HG02852 (cell line): ENCODE results near the gene IFI6.
"Not testable (repeated sequence)": the region's sequence is repeated elsewhere in the genome, so short reads cannot be mapped to it uniquely, and the experiment has no call there.

ENCODE experiments used
- ATAC-seq: cut with Tn5 transposase; IDR thresholded peaks from one replicate; pipeline ENCODE4 v1.9.1; 2021; ENCODE audit warnings: mild to moderate bottlenecking, moderate library complexity; ENCODE audit not compliant: unreplicated experiment

Gene IFI6

GRCh38 chr1:27632387-27633297 is 39.4 kb downstream of the IFI6 start:
- peak; percentile 39 for ATAC-seq

GRCh38 chr1:27630859-27631491 is 41.0 kb downstream of the IFI6 start:
- no peak for ATAC-seq

GRCh38 chr1:27628712-27629111 is 43.3 kb downstream of the IFI6 start:
- ATAC-seq, result no peak

GRCh38 chr1:27627733-27628132 is 44.3 kb downstream of the IFI6 start:
- not testable (repeated sequence) for ATAC-seq

GRCh38 chr1:27627061-27627460 is 44.9 kb downstream of the IFI6 start:
- ATAC-seq, result no peak

- ATAC-seq, result no peak
Measured at GRCh38 chr1:27626031-27626935, 45.7 kb downstream of the IFI6 start.

GRCh38 chr1:27624467-27625178 is 47.4 kb downstream of the IFI6 start:
- no peak for ATAC-seq

- ATAC-seq, result no peak
Measured at GRCh38 chr1:27623327-27624212, 48.4 kb downstream of the IFI6 start.

- no peak for ATAC-seq
Measured at GRCh38 chr1:27622828-27623227, 49.2 kb downstream of the IFI6 start.

GRCh38 chr1:27621051-27621920 is 50.7 kb downstream of the IFI6 start:
- ATAC-seq, result no peak

- not testable (repeated sequence) for ATAC-seq
Measured at GRCh38 chr1:27619782-27620438, 52.1 kb downstream of the IFI6 start.

- no peak for ATAC-seq
Measured at GRCh38 chr1:27618341-27619082, 53.5 kb downstream of the IFI6 start.

- ATAC-seq, result no peak
Measured at GRCh38 chr1:27617420-27617819, 54.6 kb downstream of the IFI6 start.

GRCh38 chr1:27616441-27616840 is 55.6 kb downstream of the IFI6 start:
- no peak for ATAC-seq
